Fibroblast of lung (primary cell): ENCODE data around the gene KLRF1. TPM values are rescaled to one million over a fixed set of nuclear protein-coding genes. Genes with fewer than 3 reads are reported as not detected.
A peak's percentile ranks its signal among the peaks of the same experiment; 100 is the strongest.

Experiments used
- DNase-seq, 2 donors: peaks; one replicate each; pipeline versions ENCODE4 v3.0.0 to v3.0.0-alpha.2; 2010; ENCODE audit warnings: low read depth in 2 of 2
- H2AFZ ChIP-seq: 2 replicates; pipeline ENCODE4 v1.5.1; 2012; ENCODE audit warnings: low read length, control low read depth, inconsistent platforms
- H3K27ac ChIP-seq: 2 replicates; pipeline ENCODE4 v1.5.1; 2011; ENCODE audit warnings: low read length, control low read depth; ENCODE audit not compliant: insufficient read depth
- H3K27me3 ChIP-seq: 2 replicates; pipeline ENCODE4 v1.5.1; 2011; ENCODE audit warnings: mild to moderate bottlenecking, low read length; ENCODE audit not compliant: control insufficient read depth, insufficient read depth
- H3K36me3 ChIP-seq: 2 replicates; pipeline ENCODE4 v1.5.1; 2011; ENCODE audit warnings: low read length; ENCODE audit not compliant: control insufficient read depth, insufficient read depth
- H3K4me1 ChIP-seq: 2 replicates; pipeline ENCODE4 v1.5.1; 2011; ENCODE audit warnings: low read length; ENCODE audit not compliant: control insufficient read depth, insufficient read depth; ENCODE audit errors: extremely low read depth
- H3K4me2 ChIP-seq: 2 replicates; pipeline ENCODE4 v1.5.1; 2011; ENCODE audit warnings: low read length, control low read depth; ENCODE audit not compliant: insufficient read depth; ENCODE audit errors: extremely low read depth
- H3K4me3 ChIP-seq, 4 experiments: fragments of 200-600 bp in 1 of 4; sonication (generic) in 1 of 4; replicated peaks in 1 of 4; 2 replicates each; pipeline ENCODE4 v1.5.1; 2011 to 2016; ENCODE audit warnings: low read length in 4 of 4, low read depth in 3 of 4, mild to moderate bottlenecking in 3 of 4, control low read depth in 2 of 4, inconsistent platforms in 1 of 4, mixed read lengths in 1 of 4; ENCODE audit not compliant: insufficient read depth in 1 of 4; ENCODE audit errors: control extremely low read depth in 1 of 4
- H3K79me2 ChIP-seq: 2 replicates; pipeline ENCODE4 v1.5.1; 2012; ENCODE audit warnings: mild to moderate bottlenecking, low read length, inconsistent platforms; ENCODE audit not compliant: control insufficient read depth, insufficient read depth
- H3K9ac ChIP-seq: 2 replicates; pipeline ENCODE4 v1.5.1; 2011; ENCODE audit warnings: mild to moderate bottlenecking, low read length, control low read depth; ENCODE audit not compliant: insufficient read depth
- H3K9me3 ChIP-seq: 2 replicates; pipeline ENCODE4 v1.5.1; 2012; ENCODE audit warnings: low read depth, low read length; ENCODE audit not compliant: control insufficient read depth, insufficient read depth
- H4K20me1 ChIP-seq: 2 replicates; pipeline ENCODE4 v1.5.1; 2011; ENCODE audit warnings: low read length; ENCODE audit not compliant: control insufficient read depth, insufficient read depth; ENCODE audit errors: extremely low read depth
- EZH2 ChIP-seq: IDR thresholded peaks from 2 replicates; pipeline ENCODE4 v1.5.1; 2012; ENCODE audit warnings: low read length, control low read depth, mild to moderate bottlenecking; ENCODE audit errors: missing control alignments
- polyA plus RNA-seq, 2 donors: library from polyadenylated mRNA; depleted of rRNA in 1 of 2; stranded (reverse) in 1 of 2; unstranded in 1 of 2; fragments of >200 nt; gene quantifications; 2 replicates each; pipeline ENCODE4 v1.2.1, GENCODE V29; 2011 to 2012; ENCODE audit warnings: missing spikeins in 1 of 2
- total RNA-seq: library from RNA; depleted of rRNA; stranded (reverse); fragments of >200 nt; gene quantifications from 2 replicates; pipeline ENCODE4 v1.2.1, GENCODE V29; 2014
- TF ChIP-seq, protein P1 (sequence below), 2 donors: IDR thresholded peaks in 1 of 2; conservative IDR thresholded peaks in 1 of 2; 1 replicate in 1 of 2; 2 replicates in 1 of 2; pipeline ENCODE4 v1.5.1; 2011 to 2012; ENCODE audit warnings: low read length in 2 of 2, control low read depth in 1 of 2, inconsistent platforms in 1 of 2, low read depth in 1 of 2, mild to moderate bottlenecking in 1 of 2

KLRF1 gene
- total and polyA plus RNA-seq, 2 donors (not counting 1 experiment from before 2014, with no cell fraction given): 0.11 TPM; not detected in 1

GRCh38 chr12:9810671-9811070 is 16.6 kb upstream of the KLRF1 start:
- no peak for DNase-seq
- Histone ChIP-seq H4K20me1 (no peaks in the 10 kb centered on the region), H3K27me3 (no peaks in the 10 kb centered on the region), H3K27ac (no peak overlapping the region), H3K4me2 (no peak overlapping the region), H3K9ac (no peak overlapping the region), H2AFZ (no peak overlapping the region), H3K4me1 (no peaks in the 10 kb centered on the region), H3K4me3 (no peak overlapping the region), H3K9me3 (no peaks in the 10 kb centered on the region), H3K36me3 (no peaks in the 10 kb centered on the region), H3K79me2 (no peaks in the 10 kb centered on the region)
- TF ChIP-seq EZH2: no peak
- TF ChIP-seq, protein P1, sequence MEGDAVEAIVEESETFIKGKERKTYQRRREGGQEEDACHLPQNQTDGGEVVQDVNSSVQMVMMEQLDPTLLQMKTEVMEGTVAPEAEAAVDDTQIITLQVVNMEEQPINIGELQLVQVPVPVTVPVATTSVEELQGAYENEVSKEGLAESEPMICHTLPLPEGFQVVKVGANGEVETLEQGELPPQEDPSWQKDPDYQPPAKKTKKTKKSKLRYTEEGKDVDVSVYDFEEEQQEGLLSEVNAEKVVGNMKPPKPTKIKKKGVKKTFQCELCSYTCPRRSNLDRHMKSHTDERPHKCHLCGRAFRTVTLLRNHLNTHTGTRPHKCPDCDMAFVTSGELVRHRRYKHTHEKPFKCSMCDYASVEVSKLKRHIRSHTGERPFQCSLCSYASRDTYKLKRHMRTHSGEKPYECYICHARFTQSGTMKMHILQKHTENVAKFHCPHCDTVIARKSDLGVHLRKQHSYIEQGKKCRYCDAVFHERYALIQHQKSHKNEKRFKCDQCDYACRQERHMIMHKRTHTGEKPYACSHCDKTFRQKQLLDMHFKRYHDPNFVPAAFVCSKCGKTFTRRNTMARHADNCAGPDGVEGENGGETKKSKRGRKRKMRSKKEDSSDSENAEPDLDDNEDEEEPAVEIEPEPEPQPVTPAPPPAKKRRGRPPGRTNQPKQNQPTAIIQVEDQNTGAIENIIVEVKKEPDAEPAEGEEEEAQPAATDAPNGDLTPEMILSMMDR (conservative IDR thresholded peaks at IDR 0.05 in 1 of 2, IDR thresholded peaks at IDR 0.05 in 1 of 2; ENCODE audit: low read depth in 1 of 2, low read length in 2 of 2): no peak

DNA sequence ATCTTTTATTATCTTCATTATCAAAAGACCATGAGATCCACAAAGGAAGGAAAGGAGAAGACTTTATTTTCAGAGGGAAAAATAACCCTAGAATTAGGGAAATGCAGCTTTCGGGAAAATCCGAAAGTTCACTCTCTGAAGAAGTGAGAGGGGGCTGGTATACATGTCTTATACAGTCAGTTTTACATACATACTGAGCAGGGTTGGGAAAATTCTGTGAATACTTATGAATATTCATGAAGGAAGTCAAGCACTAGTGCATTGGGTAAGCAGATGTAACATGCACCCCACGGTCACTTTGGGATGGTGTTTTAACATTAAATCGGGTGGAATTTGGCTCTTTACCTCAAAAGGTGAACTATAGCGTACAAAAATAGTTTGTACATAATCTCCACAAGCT is 15.7 kb upstream of the KLRF1 start:
- Histone ChIP-seq H3K4me3 (no peak overlapping the region), H3K4me2 (no peak overlapping the region), H2AFZ (no peak overlapping the region), H3K27ac (no peak overlapping the region), H3K27me3 (no peaks in the 10 kb centered on the region), H3K9ac (no peak overlapping the region), H3K79me2 (no peaks in the 10 kb centered on the region), H4K20me1 (no peaks in the 10 kb centered on the region), H3K9me3 (no peaks in the 10 kb centered on the region), H3K36me3 (no peaks in the 10 kb centered on the region), H3K4me1 (no peaks in the 10 kb centered on the region)
- DNase-seq: no peak
- TF ChIP-seq EZH2: no peak

GRCh38 chr12:9813821-9814798 is 13.2 kb upstream of the KLRF1 start:
- Histone ChIP-seq H3K36me3 (no peaks in the 10 kb centered on the region), H3K4me2 (peak overlapping the region; percentile 45), H3K4me1 (no peaks in the 10 kb centered on the region), H3K27ac (no peak overlapping the region), H4K20me1 (no peaks in the 10 kb centered on the region), H3K27me3 (no peaks in the 10 kb centered on the region), H3K9ac (no peak overlapping the region), H2AFZ (peak overlapping the region; percentile 57), H3K9me3 (no peaks in the 10 kb centered on the region), H3K79me2 (no peaks in the 10 kb centered on the region), H3K4me3 (peak overlapping the region in 2 of 4 experiments; percentile 7 to 33)
- TF ChIP-seq EZH2: no peak
- TF ChIP-seq, protein P1 (conservative IDR thresholded peaks at IDR 0.05 in 1 of 2, IDR thresholded peaks at IDR 0.05 in 1 of 2; ENCODE audit: low read depth in 1 of 2, low read length in 2 of 2): peak; percentile 80 to 91
- DNase-seq: peak; percentile 16 to 36
